OCI-LY3 (cell line): ENCODE measurements around the gene CWC27.

Experiments used
- H2AFZ ChIP-seq: fragments of 200-600, 300-600 bp; shearing (Covaris generic); 2 replicates; pipeline ENCODE4 v1.6.0; 2014; ENCODE audit warnings: antibody characterized with exemption, low read depth, low read length
- H3K27ac ChIP-seq: fragments of 200-600, 300-600 bp; sonication (generic); 2 replicates; pipeline ENCODE4 v1.5.1; 2014; ENCODE audit warnings: mild to moderate bottlenecking, low read length, moderate library complexity, mixed read lengths
- H3K27me3 ChIP-seq: fragments of 200-600, 300-600 bp; sonication (generic); 2 replicates; pipeline ENCODE4 v1.6.1; 2014; ENCODE audit warnings: low read depth, low read length, mixed read lengths
- H3K36me3 ChIP-seq: fragments of 200-600, 300-600 bp; sonication (generic); replicated peaks from 2 replicates; pipeline ENCODE3; 2014; ENCODE audit warnings: low read depth, low read length, mixed read lengths
- H3K4me1 ChIP-seq: fragments of 300-600, 200-600 bp; sonication (generic); 2 replicates; pipeline ENCODE4 v1.6.1; 2014; ENCODE audit warnings: low read length, mixed read lengths
- H3K4me2 ChIP-seq: fragments of 200-600, 300-600 bp; sonication (generic); 2 replicates; pipeline ENCODE4 v1.6.1; 2014; ENCODE audit warnings: low read length, mixed read lengths
- H3K4me3 ChIP-seq: fragments of 300-600, 200-600 bp; sonication (generic); 2 replicates; pipeline ENCODE4 v1.5.1; 2014; ENCODE audit warnings: antibody characterized with exemption, mild to moderate bottlenecking, low read length, moderate library complexity
- H3K79me2 ChIP-seq: fragments of 300-600, 200-600 bp; shearing (Covaris generic); 2 replicates; pipeline ENCODE4 v1.6.1; 2014; ENCODE audit warnings: mild to moderate bottlenecking, low read length, mixed read lengths
- H3K9ac ChIP-seq: fragments of 300-600, 200-600 bp; shearing (Covaris generic); 2 replicates; pipeline ENCODE4 v1.6.0; 2014; ENCODE audit warnings: mild to moderate bottlenecking, low read length, moderate library complexity
- H3K9me3 ChIP-seq: fragments of 200-600, 300-600 bp; shearing (Covaris generic); 2 replicates; pipeline ENCODE4 v1.6.1; 2014; ENCODE audit warnings: low read length, mixed read lengths; ENCODE audit not compliant: insufficient read depth
- H4K20me1 ChIP-seq: fragments of 200-600, 300-600 bp; sonication (generic); 2 replicates; pipeline ENCODE4 v1.6.1; 2016; ENCODE audit warnings: low read length, mixed read lengths; ENCODE audit not compliant: insufficient read depth
- CTCF ChIP-seq: fragments of 200-600, 300-600 bp; sonication (generic); IDR thresholded peaks from 2 replicates; pipeline ENCODE4 v1.5.1; 2014; ENCODE audit warnings: antibody characterized with exemption, low read length, low read depth
- EZH2phosphoT487 ChIP-seq: fragments of 200-600 bp; shearing (Covaris generic); IDR thresholded peaks from 2 replicates; pipeline ENCODE4 v1.6.1; 2018; ENCODE audit warnings: antibody characterized with exemption, mixed run types, low read depth

Gene CWC27

GRCh38 chr5:64786372-64786771, 17.6 kb downstream of the CWC27 start:
- no peaks in the 10 kb centered on the region for H3K36me3 ChIP-seq
- no peak for TF ChIP-seq CTCF
- TF ChIP-seq EZH2phosphoT487 = no peak
- no peaks in the 10 kb centered on the region for H3K27me3 ChIP-seq
- no peak overlapping the region for H3K4me2 ChIP-seq
- no peaks in the 10 kb centered on the region for H3K9me3 ChIP-seq
- H3K79me2 ChIP-seq = no peaks in the 10 kb centered on the region
- no peak overlapping the region for H3K27ac ChIP-seq
- no peak overlapping the region for H3K4me3 ChIP-seq
- H3K9ac ChIP-seq = no peak overlapping the region
- H4K20me1 ChIP-seq = no peaks in the 10 kb centered on the region
- no peaks in the 10 kb centered on the region for H3K4me1 ChIP-seq
- no peak overlapping the region for H2AFZ ChIP-seq

- no peaks in the 10 kb centered on the region for H3K79me2 ChIP-seq
- no peaks in the 10 kb centered on the region for H3K4me1 ChIP-seq
- H2AFZ ChIP-seq = no peak overlapping the region
- no peaks in the 10 kb centered on the region for H3K9me3 ChIP-seq
- H4K20me1 ChIP-seq = no peaks in the 10 kb centered on the region
- H3K4me2 ChIP-seq = no peak overlapping the region
- no peaks in the 10 kb centered on the region for H3K36me3 ChIP-seq
- H3K27ac ChIP-seq = no peak overlapping the region
- TF ChIP-seq CTCF (no peak), EZH2phosphoT487 (no peak)
- no peaks in the 10 kb centered on the region for H3K27me3 ChIP-seq
- H3K9ac ChIP-seq = no peak overlapping the region
- H3K4me3 ChIP-seq = no peak overlapping the region
Observed at GRCh38 chr5:64788156-64788555, 19.4 kb downstream of the CWC27 start.

GRCh38 chr5:64789457-64789856, 20.7 kb downstream of the CWC27 start:
- Histone ChIP-seq H3K4me1 (no peaks in the 10 kb centered on the region), H3K36me3 (no peaks in the 10 kb centered on the region), H4K20me1 (no peaks in the 10 kb centered on the region), H3K9me3 (no peaks in the 10 kb centered on the region), H3K27ac (no peak overlapping the region), H3K4me3 (no peak overlapping the region), H3K27me3 (no peaks in the 10 kb centered on the region), H3K9ac (no peak overlapping the region), H3K4me2 (no peak overlapping the region), H2AFZ (no peak overlapping the region), H3K79me2 (no peaks in the 10 kb centered on the region)
- TF ChIP-seq CTCF (no peak), EZH2phosphoT487 (no peak)

- H3K4me3 ChIP-seq = no peak overlapping the region
- no peaks in the 10 kb centered on the region for H3K4me1 ChIP-seq
- no peaks in the 10 kb centered on the region for H3K36me3 ChIP-seq
- H3K4me2 ChIP-seq = no peak overlapping the region
- no peak overlapping the region for H3K27ac ChIP-seq
- no peak overlapping the region for H2AFZ ChIP-seq
- no peak overlapping the region for H3K9ac ChIP-seq
- no peaks in the 10 kb centered on the region for H3K9me3 ChIP-seq
- H4K20me1 ChIP-seq = no peaks in the 10 kb centered on the region
- no peaks in the 10 kb centered on the region for H3K79me2 ChIP-seq
- TF ChIP-seq EZH2phosphoT487 = no peak
- TF ChIP-seq CTCF = no peak
- H3K27me3 ChIP-seq = no peaks in the 10 kb centered on the region
Observed at GRCh38 chr5:64790210-64790609, 21.5 kb downstream of the CWC27 start.
